ENCODE results near the gene YBX1.

- TF ChIP-seq, protein P1, sequence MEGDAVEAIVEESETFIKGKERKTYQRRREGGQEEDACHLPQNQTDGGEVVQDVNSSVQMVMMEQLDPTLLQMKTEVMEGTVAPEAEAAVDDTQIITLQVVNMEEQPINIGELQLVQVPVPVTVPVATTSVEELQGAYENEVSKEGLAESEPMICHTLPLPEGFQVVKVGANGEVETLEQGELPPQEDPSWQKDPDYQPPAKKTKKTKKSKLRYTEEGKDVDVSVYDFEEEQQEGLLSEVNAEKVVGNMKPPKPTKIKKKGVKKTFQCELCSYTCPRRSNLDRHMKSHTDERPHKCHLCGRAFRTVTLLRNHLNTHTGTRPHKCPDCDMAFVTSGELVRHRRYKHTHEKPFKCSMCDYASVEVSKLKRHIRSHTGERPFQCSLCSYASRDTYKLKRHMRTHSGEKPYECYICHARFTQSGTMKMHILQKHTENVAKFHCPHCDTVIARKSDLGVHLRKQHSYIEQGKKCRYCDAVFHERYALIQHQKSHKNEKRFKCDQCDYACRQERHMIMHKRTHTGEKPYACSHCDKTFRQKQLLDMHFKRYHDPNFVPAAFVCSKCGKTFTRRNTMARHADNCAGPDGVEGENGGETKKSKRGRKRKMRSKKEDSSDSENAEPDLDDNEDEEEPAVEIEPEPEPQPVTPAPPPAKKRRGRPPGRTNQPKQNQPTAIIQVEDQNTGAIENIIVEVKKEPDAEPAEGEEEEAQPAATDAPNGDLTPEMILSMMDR (conservative IDR thresholded peaks at IDR 0.05; ENCODE audit: low read length): no peak
- no peak for TF ChIP-seq EZH2phosphoT487 (IDR thresholded peaks at IDR 0.05; ENCODE audit: borderline replicate concordance)
Measured at GRCh38 chr1:42691157-42691498, 8.9 kb downstream of the YBX1 start.

All from Loucy (cell line).